ENCODE results near the gene ARID1B.

- TF ChIP-seq POLR2A (IDR thresholded peaks at IDR 0.05; ENCODE audit: low read depth, low read length): no peak
- TF ChIP-seq CTCF (conservative IDR thresholded peaks at IDR 0.05; ENCODE audit: low read depth, low read length): no peak
These were observed 148.8 kb downstream of the ARID1B start for GRCh38 chr6:156925718-156926607.

All from IMR-90 (cell line).